Kidney glomerular epithelial cell (primary cell): ENCODE data around the gene LMAN2.
"Not testable (repeated sequence)": the region's sequence is repeated elsewhere in the genome, so short reads cannot be mapped to it uniquely, and the experiment has no call there.

ENCODE experiments used
- DNase-seq: peaks from one replicate; lab custom pipeline; 2025; lab: John Stamatoyannopoulos, UW

LMAN2 gene

DNA sequence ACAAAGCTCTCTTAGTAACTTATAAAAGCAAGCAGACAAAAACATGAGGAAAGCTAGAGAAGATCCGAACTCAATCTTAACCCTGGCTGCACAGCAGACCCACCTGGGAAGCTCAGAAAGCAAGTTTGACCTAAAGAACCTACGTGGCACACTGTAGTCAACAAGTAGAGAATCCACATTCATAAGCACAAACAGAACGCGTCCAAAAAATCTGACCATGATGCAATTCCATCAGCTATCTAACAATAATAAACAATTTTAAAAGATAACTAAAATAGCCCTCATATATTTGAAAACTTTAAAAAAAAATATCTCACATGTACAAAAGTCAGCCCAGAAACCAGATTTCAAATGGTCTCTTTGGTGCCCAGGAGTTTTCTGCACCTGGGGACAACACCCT, 4.6 kb downstream of the LMAN2 start:
- no peak for DNase-seq

DNA sequence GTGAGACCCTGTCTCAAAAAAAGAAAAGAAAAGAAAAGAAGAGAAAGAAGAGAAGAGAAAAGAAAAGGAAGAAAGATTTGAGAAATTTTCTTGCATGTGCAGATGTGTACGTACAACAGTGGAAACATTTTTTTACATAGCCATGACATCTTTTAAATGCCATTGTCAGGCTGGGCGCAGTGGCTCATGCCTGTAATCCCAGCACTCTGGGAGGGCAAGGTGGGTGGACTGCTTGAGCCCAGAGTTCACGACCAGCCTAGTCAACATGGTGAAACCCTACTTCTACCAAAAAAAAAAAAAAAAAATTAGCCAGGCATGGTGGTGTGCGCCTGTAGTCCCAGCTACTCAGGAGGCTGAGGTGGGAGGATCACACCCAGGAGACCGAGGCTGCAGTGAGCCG, 6.6 kb downstream of the LMAN2 start:
- DNase-seq = no peak

DNA sequence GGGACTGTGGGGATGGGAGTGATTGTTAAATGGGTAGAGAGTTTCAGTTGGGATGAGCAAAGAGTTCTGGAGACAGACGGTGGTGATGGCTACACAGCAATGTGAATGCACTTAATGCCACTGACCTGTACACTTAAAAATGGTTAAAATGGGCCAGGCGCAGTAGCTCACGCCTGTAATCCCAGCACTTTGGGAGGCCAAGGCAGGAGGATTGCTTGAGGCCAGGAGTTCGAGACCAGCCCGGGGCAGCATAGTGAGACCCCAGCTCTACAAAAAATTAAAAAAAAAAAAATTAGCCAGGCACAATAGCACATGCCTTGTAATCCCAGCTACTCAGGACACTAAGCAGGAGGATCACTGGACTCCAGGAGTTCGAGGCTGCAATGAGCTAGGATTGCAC, 7.7 kb downstream of the LMAN2 start:
- DNase-seq = no peak

DNA sequence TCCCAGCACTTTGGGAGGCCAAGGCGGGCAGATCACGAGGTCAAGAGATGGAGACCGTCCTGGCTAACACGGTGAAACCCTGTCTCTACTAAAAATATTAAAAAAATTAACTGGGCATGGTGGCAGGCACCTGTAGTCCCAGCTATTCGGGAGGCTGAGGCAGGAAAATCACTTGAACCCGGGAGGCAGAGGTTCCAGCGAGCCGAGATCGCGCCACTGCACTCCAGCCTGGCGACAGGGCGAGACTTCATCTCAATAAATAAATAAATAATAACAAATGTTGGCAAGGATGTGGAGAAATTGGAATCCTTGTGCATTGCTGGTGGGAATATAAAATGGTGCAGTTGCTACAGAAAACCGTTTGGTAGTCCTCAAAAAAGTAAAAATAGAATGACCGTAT, 8.5 kb downstream of the LMAN2 start:
- DNase-seq = not testable (repeated sequence)

DNA sequence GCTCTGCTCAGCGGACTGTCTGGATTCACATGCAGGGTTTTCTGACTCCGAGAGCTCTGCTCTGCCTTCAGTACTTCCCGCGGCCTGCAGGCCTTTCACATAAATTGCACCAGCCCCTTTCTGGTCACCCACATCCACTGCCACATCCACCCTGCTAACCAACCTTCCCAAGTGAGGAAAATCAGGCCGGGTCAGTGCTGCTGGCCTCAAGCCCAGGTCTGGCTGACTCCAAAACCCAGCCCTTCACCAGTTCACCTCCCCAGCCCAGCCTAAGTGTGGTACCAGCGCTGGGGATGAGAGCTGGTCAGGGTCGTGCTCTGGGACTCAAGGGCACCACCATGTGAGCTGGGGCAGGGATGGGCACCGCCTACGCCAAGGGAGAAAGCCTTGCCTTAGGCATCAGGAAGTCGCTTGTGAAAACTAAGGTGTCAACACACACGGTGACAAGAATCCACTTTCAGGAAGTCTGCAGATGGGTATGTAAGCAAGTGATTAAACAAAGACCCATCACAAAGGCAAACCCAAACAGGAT, 12.3 kb downstream of the LMAN2 start:
- no peak for DNase-seq

DNA sequence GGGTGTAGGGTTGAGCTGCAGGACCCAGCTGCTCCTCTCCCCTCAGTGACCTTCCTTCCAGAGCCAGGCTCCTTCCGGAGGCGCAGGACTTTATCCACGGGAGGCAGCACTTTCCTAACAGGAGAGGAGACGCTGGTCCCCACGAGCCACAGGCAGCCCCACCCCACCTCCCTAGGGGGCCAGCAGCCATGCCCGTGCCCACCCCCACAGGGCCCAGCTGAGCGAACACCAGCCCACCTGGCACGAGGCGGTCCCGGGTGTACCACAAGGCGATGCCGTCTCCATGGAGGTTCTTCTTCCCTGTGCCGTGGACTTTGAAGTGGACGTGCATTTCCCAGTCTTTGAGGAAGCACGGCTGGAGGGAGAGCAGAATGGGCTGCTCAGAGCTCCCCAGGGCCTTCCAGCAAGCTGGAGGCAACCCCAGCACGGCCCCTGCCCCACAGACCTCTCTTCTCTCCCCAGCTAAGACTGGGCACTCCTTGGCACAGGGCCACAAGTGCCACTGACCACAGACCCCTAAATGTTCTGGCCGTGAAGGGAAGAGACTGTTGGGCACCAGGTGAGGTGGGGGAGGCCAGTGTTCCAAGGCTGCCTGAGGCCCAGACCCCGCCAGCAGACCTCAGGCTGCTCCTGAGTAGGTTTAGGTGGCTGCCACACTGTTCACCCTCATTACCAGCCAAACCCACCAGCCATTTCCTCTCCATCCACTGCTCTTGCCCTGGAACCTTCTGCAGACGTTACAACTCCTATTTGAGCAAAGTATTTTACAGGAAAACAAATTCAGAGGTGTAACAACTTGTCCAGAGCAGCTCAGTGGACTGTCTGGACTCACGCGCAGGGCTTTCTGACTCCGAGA, 13.0 kb downstream of the LMAN2 start:
- no peak for DNase-seq

DNA sequence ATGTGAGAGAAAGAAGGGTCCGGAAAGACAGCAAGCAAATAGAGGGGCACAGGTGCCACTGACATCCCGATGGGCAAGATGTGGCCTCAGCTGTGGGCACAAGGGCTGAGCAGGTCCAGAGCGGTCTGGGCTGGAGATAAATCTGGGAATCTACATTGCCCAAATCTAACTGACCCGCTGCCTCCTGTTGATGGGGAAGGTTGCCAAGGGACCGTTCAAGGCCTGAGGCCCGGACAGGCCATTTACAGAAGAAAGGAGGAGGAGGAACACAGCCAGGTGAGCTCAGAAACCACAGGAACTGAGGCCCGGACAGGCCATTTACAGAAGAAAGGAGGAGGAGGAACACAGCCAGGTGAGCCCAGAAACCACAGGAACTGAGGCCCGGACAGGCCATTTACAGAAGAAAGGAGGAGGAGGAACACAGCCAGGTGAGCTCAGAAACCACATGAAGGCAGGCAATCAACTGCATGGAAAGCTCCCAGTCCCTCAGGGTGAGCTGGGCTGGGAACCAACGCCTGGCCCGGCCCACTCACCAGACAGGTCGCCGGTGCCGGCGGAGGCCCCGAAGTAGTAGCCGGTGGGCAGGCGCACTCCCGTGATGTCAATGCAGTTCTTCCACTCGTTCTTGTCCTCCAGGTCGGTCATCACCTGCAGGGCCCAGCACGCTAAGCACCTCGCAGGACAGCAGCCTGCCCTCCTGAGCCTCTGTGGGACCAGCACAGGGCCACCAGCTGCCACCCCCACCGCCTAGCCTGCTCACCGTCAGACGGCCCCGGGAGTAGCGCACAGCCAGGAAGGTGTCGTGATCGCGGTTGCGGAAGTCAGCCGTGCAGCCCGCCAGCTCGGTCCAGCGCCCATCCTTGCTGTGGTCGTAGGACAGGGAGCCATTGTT, 14.6 kb downstream of the LMAN2 start:
- no peak for DNase-seq

DNA sequence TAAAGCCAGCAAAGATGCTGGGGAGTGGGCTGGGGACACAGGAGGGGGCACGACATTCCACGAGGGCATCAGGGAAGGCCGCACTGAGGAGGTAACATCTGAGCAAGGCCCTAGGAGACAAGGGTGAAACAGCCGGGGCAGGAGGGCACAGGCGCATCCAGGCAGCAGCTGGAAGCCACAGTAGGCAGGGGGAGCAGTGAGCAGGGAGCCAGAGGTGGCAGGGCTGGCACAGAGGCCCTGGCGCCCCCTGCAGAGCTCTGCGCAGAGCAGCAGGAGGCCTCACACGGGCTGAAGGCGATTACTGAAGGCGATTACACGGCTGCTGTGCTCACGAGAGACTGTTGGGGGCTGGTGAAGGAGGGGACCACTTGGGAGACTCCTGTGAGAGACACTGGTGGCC, 15.4 kb downstream of the LMAN2 start:
- no peak for DNase-seq

DNA sequence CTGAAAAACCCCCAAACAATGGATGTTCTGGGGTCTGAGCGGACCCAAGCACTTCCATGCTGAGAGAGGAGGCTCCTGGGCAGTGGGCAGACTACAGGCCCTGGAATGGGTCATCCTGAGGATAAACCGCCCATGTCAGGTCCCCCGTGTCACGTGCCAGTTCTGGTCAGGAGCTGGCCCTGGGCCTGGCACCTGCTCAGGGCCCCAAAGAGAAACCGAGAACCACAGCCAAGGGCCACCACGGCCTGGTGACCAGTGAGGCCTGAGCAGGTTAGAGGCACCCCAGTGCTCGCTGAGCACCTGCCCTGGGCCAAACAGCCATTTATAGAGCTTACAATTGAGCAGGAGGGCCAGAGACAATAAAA, 15.8 kb downstream of the LMAN2 start:
- no peak for DNase-seq

DNA sequence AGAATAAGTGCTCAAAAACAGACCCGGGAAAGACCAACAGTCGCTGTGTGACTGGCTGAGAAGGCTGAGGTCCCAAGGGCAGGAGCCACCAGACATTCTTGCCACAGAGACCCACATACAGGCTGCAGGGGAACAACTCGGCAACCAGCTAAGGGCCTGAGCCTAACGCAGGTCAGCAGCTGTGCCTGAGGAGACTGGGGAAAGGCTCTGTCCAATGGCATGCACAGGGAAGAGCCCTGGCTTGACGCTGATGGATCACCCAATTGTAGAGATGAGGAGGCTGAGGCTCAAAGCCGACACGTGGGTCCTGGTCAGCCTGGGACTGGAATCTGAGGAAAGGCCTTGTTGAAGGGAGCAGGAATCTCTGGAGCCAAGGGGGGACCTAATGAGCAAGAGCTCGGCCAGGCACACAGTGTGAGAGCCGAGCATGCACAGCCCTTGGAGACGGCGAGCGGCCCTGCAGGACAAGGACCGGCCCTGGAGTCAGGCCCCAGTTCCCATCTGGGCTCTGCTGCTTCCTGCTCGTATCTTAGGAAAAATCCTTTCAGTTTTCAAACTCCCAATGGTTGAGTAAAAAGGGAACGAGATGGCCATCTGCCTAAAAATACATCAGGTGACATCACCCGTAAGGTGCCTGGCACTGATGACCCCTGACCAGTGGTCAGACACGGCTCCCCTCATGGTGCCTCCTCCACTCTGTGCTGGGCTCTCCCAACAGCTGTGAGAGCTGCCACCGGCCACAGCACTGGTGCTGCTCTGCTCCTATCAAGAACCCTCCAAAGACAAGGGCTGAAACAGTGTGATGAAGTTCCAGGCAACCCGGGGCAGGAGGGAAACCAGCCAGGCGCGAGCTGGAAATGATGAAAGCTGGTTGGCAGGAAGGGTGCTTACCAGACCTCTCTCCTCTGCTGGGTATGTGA, 16.4 kb downstream of the LMAN2 start:
- no peak for DNase-seq

DNA sequence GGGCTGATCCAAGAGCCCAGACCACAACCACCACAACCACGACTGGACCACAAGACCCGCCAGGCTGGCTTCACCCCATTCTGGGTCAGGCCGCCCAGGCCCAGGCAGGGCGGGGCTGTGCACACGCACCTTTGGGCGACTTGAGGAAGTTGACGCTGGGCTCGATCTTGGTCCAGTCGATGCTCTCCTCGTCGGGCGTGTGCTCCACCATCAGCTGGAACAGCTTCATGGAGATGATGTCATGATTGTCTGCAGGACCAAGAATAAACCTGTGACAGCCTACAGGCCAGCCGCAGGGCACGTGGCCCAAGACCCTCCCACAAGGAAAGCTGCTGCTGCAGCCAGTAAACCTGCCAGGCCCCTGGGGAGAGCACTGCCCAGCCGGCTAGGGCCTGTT, 17.3 kb downstream of the LMAN2 start:
- DNase-seq = no peak

DNA sequence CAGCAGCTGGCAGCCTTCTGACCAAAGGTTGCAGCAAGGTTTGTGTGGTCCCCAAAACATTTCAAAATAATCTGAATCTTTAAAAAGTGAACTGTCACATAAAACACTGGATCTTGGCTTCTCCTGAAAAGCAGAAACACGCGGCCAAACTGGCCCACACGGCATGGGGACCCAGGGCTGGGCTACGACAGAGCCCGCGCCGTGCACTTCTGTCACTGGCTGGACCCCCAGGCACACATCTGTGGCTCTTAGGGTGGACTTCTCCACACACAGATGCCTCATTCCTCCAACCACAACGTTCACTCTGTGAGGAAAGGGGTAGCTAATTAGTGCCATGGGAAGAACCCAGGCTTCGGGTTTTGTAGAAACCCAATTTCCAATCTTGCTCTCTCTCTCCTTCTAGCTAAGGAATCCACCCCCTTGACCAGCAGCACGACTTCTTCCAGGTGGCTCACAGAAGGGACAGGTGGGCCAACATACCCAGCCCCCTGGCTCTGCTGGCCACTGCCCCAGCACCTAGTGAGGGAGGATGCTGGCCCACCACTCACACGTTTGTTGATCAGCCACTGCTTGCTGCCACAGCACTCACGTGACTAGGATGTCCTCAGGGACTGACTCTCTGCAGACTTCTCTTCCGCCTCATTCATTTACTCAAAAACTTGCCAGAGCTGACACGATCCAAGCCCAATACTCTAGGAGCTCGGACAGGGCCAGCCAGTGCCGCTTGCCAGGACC, 17.9 kb downstream of the LMAN2 start:
- no peak for DNase-seq

DNA sequence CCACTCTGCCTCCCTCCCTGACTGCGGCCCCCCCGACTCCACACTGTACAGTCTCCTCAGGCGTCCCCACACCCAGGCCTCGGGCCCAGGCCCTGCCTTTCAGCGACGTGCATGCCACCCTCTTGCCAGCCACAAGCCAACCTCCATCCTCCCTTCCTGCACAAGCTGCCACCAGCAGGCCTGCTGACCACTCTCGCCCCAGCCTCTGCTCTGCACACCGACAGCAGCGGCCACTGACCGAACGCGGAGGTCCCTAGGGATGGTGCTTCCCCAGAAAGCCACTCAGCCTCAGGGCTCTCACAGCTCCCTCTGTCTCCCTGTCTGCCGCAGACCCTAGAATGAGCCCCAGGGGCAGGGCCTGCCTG, 18.6 kb downstream of the LMAN2 start:
- DNase-seq = no peak

DNA sequence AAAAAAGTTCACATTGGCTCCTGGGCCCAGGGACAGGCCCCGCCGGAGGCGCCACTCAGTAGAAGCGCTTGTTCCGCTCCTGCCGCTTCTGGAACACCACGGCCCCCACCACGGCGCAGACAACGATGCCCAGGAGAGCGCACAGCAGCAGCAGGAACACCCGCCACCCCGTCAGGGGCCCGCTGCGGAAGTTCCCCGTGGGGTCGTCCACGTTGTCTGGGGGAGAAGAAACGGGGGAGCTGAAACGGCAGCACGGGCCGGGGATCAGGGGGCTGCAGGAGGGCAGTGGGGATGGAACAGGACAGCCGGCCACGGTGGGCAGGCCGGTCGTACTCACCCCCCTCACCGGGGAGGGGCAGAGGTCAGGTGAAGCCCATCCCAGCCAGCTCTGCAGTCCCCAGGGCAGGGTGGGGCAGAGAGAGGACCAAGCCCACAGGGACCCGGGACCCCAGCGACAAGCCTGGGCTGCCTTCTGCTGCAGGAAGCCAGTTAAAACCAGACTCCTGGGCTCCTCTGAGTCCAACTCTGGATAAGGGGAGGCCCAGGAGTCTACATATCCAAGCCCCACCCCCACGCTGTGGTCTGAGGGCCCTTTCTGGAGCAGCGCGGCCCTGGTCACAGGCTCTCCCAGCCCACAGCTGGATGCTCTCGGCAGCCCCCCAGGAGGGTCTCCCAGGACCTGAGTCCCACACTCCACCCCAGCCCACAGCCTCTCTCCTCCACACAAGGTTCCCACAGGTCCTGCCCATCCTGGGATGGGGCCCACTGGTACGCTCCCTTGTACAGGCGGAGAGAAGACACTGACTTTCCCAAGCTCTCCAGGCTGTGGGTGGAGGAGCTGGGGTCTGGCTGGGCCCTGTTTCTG, 19.2 kb downstream of the LMAN2 start:
- no peak for DNase-seq

DNA sequence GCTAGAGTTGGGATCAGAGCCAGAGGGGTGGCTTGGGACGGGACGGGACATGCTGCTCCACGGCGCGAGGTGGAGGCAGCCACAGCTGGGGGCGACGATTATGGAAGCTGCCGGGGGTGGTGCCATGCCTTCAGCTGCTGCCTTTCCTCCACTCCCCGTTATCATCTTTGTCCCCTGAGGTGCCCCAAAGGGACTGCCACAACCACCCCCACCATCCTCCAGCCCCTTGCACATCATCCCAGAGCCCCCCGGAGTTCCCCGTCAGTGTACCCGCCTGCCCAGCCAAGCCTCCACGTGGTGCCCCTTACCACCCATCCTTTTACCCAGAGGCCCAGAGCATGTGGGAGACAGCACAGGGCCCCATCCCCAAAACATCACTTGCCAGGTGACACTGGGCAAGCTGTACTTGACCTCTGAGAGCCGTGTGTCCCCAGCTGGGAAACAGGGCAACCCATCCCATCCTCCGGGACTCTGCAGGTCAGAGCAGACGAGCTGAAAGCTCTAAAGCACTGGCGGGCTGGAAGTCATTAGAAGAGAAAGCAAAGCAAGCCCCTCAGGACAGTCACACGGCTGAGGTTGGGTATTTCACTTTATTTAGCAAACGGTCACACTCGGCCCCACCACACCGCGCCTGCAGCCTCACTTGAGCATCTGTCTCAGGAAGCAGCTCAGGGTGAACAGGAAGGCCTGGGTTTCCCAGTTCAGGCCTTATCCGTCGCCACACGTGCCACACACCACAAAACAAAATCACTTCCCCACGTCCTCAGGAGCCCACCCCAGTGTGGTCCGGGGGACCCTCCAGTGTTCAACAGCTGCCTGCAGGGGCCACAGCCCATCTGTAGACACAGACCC, 20.3 kb downstream of the LMAN2 start:
- no peak for DNase-seq

DNA sequence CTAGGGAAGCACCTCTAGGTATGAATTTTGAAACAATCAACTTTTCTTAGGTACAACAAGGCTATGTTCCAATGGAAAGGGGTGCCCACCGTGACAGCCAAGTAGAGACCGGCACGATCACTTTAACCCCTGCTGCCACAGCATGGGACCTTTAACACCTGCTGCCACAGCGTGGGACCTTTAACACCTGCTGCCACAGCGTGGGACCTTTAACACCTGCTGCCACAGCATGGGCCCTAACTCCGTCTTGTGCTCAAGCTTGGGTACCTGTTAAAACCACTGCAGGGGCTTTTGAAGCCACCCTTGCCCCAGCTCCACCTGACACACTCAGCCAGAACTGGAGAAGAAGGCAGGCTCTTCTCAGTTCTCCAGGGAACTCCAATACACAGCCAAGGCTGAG, 21.6 kb downstream of the LMAN2 start:
- DNase-seq = no peak

DNA sequence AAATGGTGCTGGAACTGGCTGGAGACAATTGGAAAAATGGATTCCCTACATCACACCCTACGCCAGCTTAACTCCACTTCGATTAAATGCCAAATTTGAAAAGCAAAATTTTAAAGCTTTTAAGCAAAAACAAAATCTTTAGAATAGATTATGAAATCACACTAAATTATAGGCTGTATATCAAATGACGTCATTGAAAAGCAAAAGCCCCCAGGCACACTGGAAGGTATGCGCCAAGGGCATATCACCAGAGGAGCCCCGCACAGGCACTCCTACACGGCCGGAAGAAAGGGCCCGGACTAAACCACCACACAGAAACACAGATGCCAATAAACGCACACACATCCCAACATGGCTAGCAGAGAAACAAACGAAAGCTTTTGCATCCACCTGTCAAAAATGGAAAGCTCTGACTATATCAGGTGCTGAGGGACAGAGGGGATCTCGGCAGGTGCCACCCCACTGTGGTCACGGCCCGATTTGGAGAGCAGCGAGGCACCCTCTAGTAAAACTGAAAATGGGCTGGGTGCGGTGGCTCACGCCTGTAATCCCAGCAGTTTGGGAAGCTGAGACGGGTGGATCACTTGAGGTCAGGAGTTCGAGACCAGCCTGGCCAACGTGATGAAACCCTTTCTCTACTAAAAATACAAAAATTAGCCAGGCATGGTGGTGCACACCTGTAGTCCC, 22.8 kb downstream of the LMAN2 start:
- no peak for DNase-seq
